Natural killer cell treated with Interleukin-12 subunit alpha and Interleukin-12 subunit beta and Interleukin-15 and Interleukin-18, amount 100 ng/mL, for 72 hours (primary cell): ENCODE measurements around the gene HOXA7. TPM values are rescaled to one million over a fixed set of nuclear protein-coding genes. Genes with fewer than 3 reads are reported as not detected.

Experiments
- ATAC-seq, 2 donors: fragments of 150-1000 bp; cut with Tn5 transposase in 1 of 2; sonication (Bioruptor Pico), chemical (Tn5 transposase) in 1 of 2; 2 replicates each; pipeline ENCODE4 v1.10.0; 2021
- DNase-seq: peaks from one replicate; pipeline ENCODE4 v3.0.0; 2022; ENCODE audit warnings: low spot score
- H3K27ac Mint-ChIP-seq, 2 donors: 1 replicate in 1 of 2; 2 replicates in 1 of 2; pipeline ENCODE4 v1.8.0; 2022; ENCODE audit warnings: mixed read lengths in 2 of 2, mild to moderate bottlenecking in 1 of 2, moderate library complexity in 1 of 2
- H3K27me3 Mint-ChIP-seq, 2 donors: 1 replicate in 1 of 2; 2 replicates in 1 of 2; pipeline ENCODE4 v1.8.0; 2022; ENCODE audit warnings: mixed read lengths in 2 of 2
- H3K36me3 Mint-ChIP-seq: one replicate; pipeline ENCODE4 v1.8.0; 2022; ENCODE audit warnings: mixed read lengths
- H3K4me1 Mint-ChIP-seq, 2 donors: 1 replicate in 1 of 2; 2 replicates in 1 of 2; pipeline ENCODE4 v1.8.0; 2022; ENCODE audit warnings: low read depth in 2 of 2, mixed read lengths in 2 of 2, mild to moderate bottlenecking in 1 of 2
- H3K4me3 Mint-ChIP-seq: one replicate; pipeline ENCODE4 v1.8.0; 2022; ENCODE audit warnings: mixed read lengths
- H3K9me3 Mint-ChIP-seq: 2 replicates; pipeline ENCODE4 v1.8.0; 2022; ENCODE audit warnings: mixed read lengths
- total RNA-seq, 2 donors: library from RNA; stranded (reverse); gene quantifications; one replicate each; pipeline ENCODE4 v1.2.3, GENCODE V29; 2022

HOXA7 gene
- total RNA-seq = under 1 TPM in 1 of 2 donors, not detected in 1; 0.20 TPM

GRCh38 chr7:27156508-27156898 lies at the start of gene HOXA7:
Gene HOXA7, minus strand, starts transcription at chr7:27156675. Its CDS starts 130 bp downstream, at chr7:27156545.
- ATAC-seq (no peak), DNase-seq (peak; percentile 59)
- H3K4me1 Mint-ChIP-seq = peaks cover 43 to 53% of the 10 kb centered on the region in 2 donors
- peak within 1 kb of the TSS; percentile 0 to 67 for H3K27ac Mint-ChIP-seq
- no peaks in the 10 kb centered on the region for H3K36me3 Mint-ChIP-seq
- H3K4me3 Mint-ChIP-seq = peak within 1 kb of the TSS; percentile 56
- no peaks in the 10 kb centered on the region for H3K9me3 Mint-ChIP-seq
- peaks cover 61 to 70% of the 10 kb centered on the region in 2 donors for H3K27me3 Mint-ChIP-seq

- H3K27me3 Mint-ChIP-seq = peaks cover 81 to 92% of the 10 kb centered on the region in 2 donors
- peak overlapping the region; percentile 42 for H3K4me3 Mint-ChIP-seq
- H3K9me3 Mint-ChIP-seq = no peaks in the 10 kb centered on the region
- no peak overlapping the region for H3K27ac Mint-ChIP-seq
- ATAC-seq = no peak
- peaks cover 17 to 34% of the 10 kb centered on the region in 2 donors for H3K4me1 Mint-ChIP-seq
- no peaks in the 10 kb centered on the region for H3K36me3 Mint-ChIP-seq
- no peak for DNase-seq
Measured at GRCh38 chr7:27205325-27206280, 49.1 kb upstream of the HOXA7 start.

GRCh38 chr7:27204851-27205322 lies 48.4 kb upstream of the HOXA7 start:
- Mint-ChIP-seq H3K4me1 (peaks cover 19 to 37% of the 10 kb centered on the region in 2 donors), H3K36me3 (no peaks in the 10 kb centered on the region), H3K4me3 (peak overlapping the region; percentile 42), H3K27ac (no peak overlapping the region), H3K27me3 (peaks cover 79 to 91% of the 10 kb centered on the region in 2 donors), H3K9me3 (no peaks in the 10 kb centered on the region)
- DNase-seq (no peak), ATAC-seq (no peak)

- ATAC-seq (no peak), DNase-seq (no peak)
- no peaks in the 10 kb centered on the region for H3K36me3 Mint-ChIP-seq
- H3K27ac Mint-ChIP-seq = no peak overlapping the region
- H3K4me1 Mint-ChIP-seq = peaks cover 19 to 37% of the 10 kb centered on the region in 2 donors
- peak overlapping the region; percentile 8 for H3K4me3 Mint-ChIP-seq
- peaks cover 74 to 85% of the 10 kb centered on the region in 2 donors for H3K27me3 Mint-ChIP-seq
- H3K9me3 Mint-ChIP-seq = no peaks in the 10 kb centered on the region
Measured at GRCh38 chr7:27203964-27204594, 47.6 kb upstream of the HOXA7 start.

GRCh38 chr7:27203365-27203953 lies 47.0 kb upstream of the HOXA7 start:
- no peak for ATAC-seq
- Mint-ChIP-seq H3K27ac (no peak overlapping the region), H3K27me3 (peaks cover 72 to 84% of the 10 kb centered on the region in 2 donors), H3K36me3 (no peaks in the 10 kb centered on the region), H3K4me1 (peaks cover 19 to 40% of the 10 kb centered on the region in 2 donors), H3K9me3 (no peaks in the 10 kb centered on the region), H3K4me3 (no peak overlapping the region)
- no peak for DNase-seq

- H3K4me1 Mint-ChIP-seq = peaks cover 25 to 44% of the 10 kb centered on the region in 2 donors
Measured at GRCh38 chr7:27202862-27203134, 46.3 kb upstream of the HOXA7 start.

GRCh38 chr7:27202018-27202861 lies 45.8 kb upstream of the HOXA7 start:
- Mint-ChIP-seq H3K27me3 (peaks cover 75 to 84% of the 10 kb centered on the region in 2 donors), H3K36me3 (no peaks in the 10 kb centered on the region), H3K4me1 (peaks cover 25 to 44% of the 10 kb centered on the region in 2 donors), H3K9me3 (no peaks in the 10 kb centered on the region), H3K4me3 (peak overlapping the region; percentile 83), H3K27ac (no peak overlapping the region)
- no peak for DNase-seq
- no peak for ATAC-seq

More at GRCh38 chr7:27202862-27203134, 46.3 kb upstream of the HOXA7 start:
- Mint-ChIP-seq H3K36me3 (no peaks in the 10 kb centered on the region), H3K27ac (no peak overlapping the region), H3K4me3 (no peak overlapping the region), H3K9me3 (no peaks in the 10 kb centered on the region), H3K27me3 (peaks cover 75 to 84% of the 10 kb centered on the region in 2 donors)
- ATAC-seq (no peak), DNase-seq (no peak)

- Mint-ChIP-seq H3K4me1 (peaks cover 25 to 44% of the 10 kb centered on the region in 2 donors), H3K9me3 (no peaks in the 10 kb centered on the region), H3K27me3 (peaks cover 72 to 80% of the 10 kb centered on the region in 2 donors), H3K4me3 (peak overlapping the region; percentile 83), H3K36me3 (no peaks in the 10 kb centered on the region), H3K27ac (no peak overlapping the region)
- ATAC-seq (no peak), DNase-seq (no peak)
Measured at GRCh38 chr7:27201580-27202017, 45.1 kb upstream of the HOXA7 start.

- no peaks in the 10 kb centered on the region for H3K36me3 Mint-ChIP-seq
- no peaks in the 10 kb centered on the region for H3K9me3 Mint-ChIP-seq
- peaks cover 72 to 74% of the 10 kb centered on the region in 2 donors for H3K27me3 Mint-ChIP-seq
- H3K27ac Mint-ChIP-seq = peak overlapping the region in 1 of 2 donors; percentile 47
- ATAC-seq (no peak), DNase-seq (no peak)
- peaks cover 23 to 42% of the 10 kb centered on the region in 2 donors for H3K4me1 Mint-ChIP-seq
- peak overlapping the region; percentile 83 for H3K4me3 Mint-ChIP-seq
Measured at GRCh38 chr7:27200761-27201579, 44.5 kb upstream of the HOXA7 start.

GRCh38 chr7:27199849-27200760 lies 43.6 kb upstream of the HOXA7 start, which contains the start of gene HOXA13:
Gene HOXA13, minus strand, starts transcription at chr7:27200091. Its CDS starts 14 bp downstream, at chr7:27200077.
- DNase-seq (no peak), ATAC-seq (peak; percentile 85 to 91)
- Mint-ChIP-seq H3K4me1 (peaks cover 20 to 36% of the 10 kb centered on the region in 2 donors), H3K9me3 (no peaks in the 10 kb centered on the region), H3K4me3 (peak within 1 kb of the TSS; percentile 83), H3K27ac (peak within 1 kb of the TSS in 1 of 2 donors; percentile 47), H3K36me3 (no peaks in the 10 kb centered on the region), H3K27me3 (peaks cover 69 to 74% of the 10 kb centered on the region in 2 donors)

GRCh38 chr7:27198871-27199801 lies 42.7 kb upstream of the HOXA7 start:
- H3K27ac Mint-ChIP-seq = no peak overlapping the region

More at GRCh38 chr7:27198871-27199801, 42.7 kb upstream of the HOXA7 start:
- ATAC-seq (peak; percentile 11), DNase-seq (no peak)
- Mint-ChIP-seq H3K4me3 (peak overlapping the region; percentile 44), H3K36me3 (no peaks in the 10 kb centered on the region), H3K9me3 (no peaks in the 10 kb centered on the region), H3K27me3 (peaks cover 69 to 77% of the 10 kb centered on the region in 2 donors), H3K4me1 (peaks cover 20 to 31% of the 10 kb centered on the region in 2 donors)
